Sigmoid colon (tissue), 7 donors: Measurements from ENCODE around the gene GTF3C5. TPM values are rescaled to one million over a fixed set of nuclear protein-coding genes. Genes with fewer than 3 reads are reported as not detected.
A peak's percentile ranks its signal among the peaks of the same experiment; 100 is the strongest.
"Not testable (repeated sequence)": the region's sequence is repeated elsewhere in the genome, so short reads cannot be mapped to it uniquely, and the experiment has no call there.

Source experiments
- DNase-seq: peaks from one replicate; pipeline ENCODE4 v3.0.0-alpha.2; 2019
- H3K27ac ChIP-seq, 4 donors: fragments of 200-600 bp; sonication (generic); one replicate each; pipeline ENCODE4 v1.5.1; 2016 to 2019; ENCODE audit warnings: mild to moderate bottlenecking in 1 of 4
- H3K27me3 ChIP-seq, 3 donors: fragments of 200-600 bp; sonication (generic); one replicate each; pipeline ENCODE4 v1.5.1; 2019; ENCODE audit warnings: mild to moderate bottlenecking in 1 of 3
- H3K36me3 ChIP-seq, 4 donors: fragments of 200-600 bp; sonication (generic); one replicate each; pipeline ENCODE4 v1.5.1; 2016 to 2019
- H3K4me1 ChIP-seq, 4 donors: fragments of 200-600 bp; sonication (generic); one replicate each; pipeline ENCODE4 v1.5.1; 2017 to 2019
- H3K4me3 ChIP-seq, 4 donors: fragments of 200-600 bp; sonication (generic); one replicate each; pipeline ENCODE4 v1.5.1; 2017 to 2019; ENCODE audit warnings: mild to moderate bottlenecking in 2 of 4, moderate library complexity in 1 of 4
- H3K9me3 ChIP-seq, 4 donors: fragments of 200-600 bp in 3 of 4; sonication (generic) in 3 of 4; one replicate each; pipeline versions ENCODE4 v1.5.1 to v1.6.1; 2013 to 2019
- CTCF ChIP-seq, 4 experiments: fragments of 450-650 bp in 3 of 4; fragments of 200-600 bp in 1 of 4; IDR thresholded peaks; one replicate each; pipeline ENCODE4 v1.5.1; 2016 to 2019; ENCODE audit warnings: antibody characterized with exemption in 4 of 4, mild to moderate bottlenecking in 3 of 4, moderate library complexity in 2 of 4
- EP300 ChIP-seq, 4 donors: sonication (generic); formaldehyde crosslinking; IDR thresholded peaks; one replicate each; pipeline ENCODE4 v1.6.1; 2017; ENCODE audit warnings: antibody characterized with exemption in 4 of 4
- POLR2A ChIP-seq, 2 donors: fragments of 450-650 bp; IDR thresholded peaks; one replicate each; pipeline ENCODE4 v1.6.1; 2016; ENCODE audit warnings: antibody characterized with exemption in 2 of 2, mild to moderate bottlenecking in 2 of 2, moderate library complexity in 2 of 2
- POLR2AphosphoS5 ChIP-seq, 4 donors: sonication (generic); formaldehyde crosslinking; IDR thresholded peaks; one replicate each; pipeline ENCODE4 v1.6.1; 2017; ENCODE audit warnings: antibody characterized with exemption in 4 of 4
- WGBS, 2 donors: extraction: QIAGEN DNeasy Blood & Tissue Kit; methylation state at CpG; one replicate each; pipeline ENCODE4 v1.1.7; 2013; 5-methylcytosine and 5-hydroxymethylcytosine counted together
- intact Hi-C: fragments of 100-400 bp; cut with DNase I; formaldehyde crosslinking; loops from one replicate; pipeline ENCODE4 v1.15.1; 2023
- polyA plus RNA-seq, 3 donors: library from polyadenylated mRNA; stranded (reverse); fragments of 200-250 nt; gene quantifications; one replicate each; pipeline ENCODE4 v1.2.3, GENCODE V29; 2013
- total RNA-seq, 4 donors: library from RNA; depleted of rRNA; stranded (reverse); fragments of >200 nt; gene quantifications; one replicate each; pipeline ENCODE4 v1.1.0, GENCODE V29; 2016
- donor health status: healthy with polysubstance abuse.
- donor health status: Bipolar disorder and iron deficiency.
- donor health status: healthy.

GTF3C5 gene
- total and polyA plus RNA-seq, 7 donors, result 25.8 to 52.7 (median 47.1) TPM

- no peaks in the 10 kb centered on the region for H3K36me3 ChIP-seq
- intact Hi-C loops, result loop anchor here (5.0 kb wide), 1 partner anchor 34 kb away; no protein-coding TSS in a partner anchor
- WGBS, 2 donors, result 79 to 80% methylated on average over 11 of the region's 11 CpGs
- H3K4me3 ChIP-seq, result no peak overlapping the region
- no peaks in the 10 kb centered on the region for H3K27me3 ChIP-seq
- no peak for TF ChIP-seq POLR2AphosphoS5 (IDR thresholded peaks at IDR 0.05)
- TF ChIP-seq POLR2A (IDR thresholded peaks at IDR 0.05), result no peak
- no peak for TF ChIP-seq EP300 (IDR thresholded peaks at IDR 0.05)
- no peak for TF ChIP-seq CTCF (IDR thresholded peaks at IDR 0.05)
- no peak overlapping the region for H3K27ac ChIP-seq
- DNase-seq, result no peak
- no peaks in the 10 kb centered on the region for H3K4me1 ChIP-seq
- peaks cover 0 to 2% (median 0%) of the 10 kb centered on the region in 4 donors for H3K9me3 ChIP-seq
These were observed 60.1 kb downstream of the GTF3C5 start for GRCh38 chr9:133090752-133091385.

GRCh38 chr9:133094351-133094750 lies 63.6 kb downstream of the GTF3C5 start:
- H3K9me3 ChIP-seq, H3K4me1 ChIP-seq, DNase-seq, H3K27ac ChIP-seq, H3K27me3 ChIP-seq, H3K4me3 ChIP-seq: not testable (repeated sequence)
- intact Hi-C loops, result loop anchor here (5.0 kb wide), 1 partner anchor 37 kb away; no protein-coding TSS in a partner anchor
- WGBS, 2 donors, result 84 to 89% methylated on average over 4 of the region's 4 CpGs
- H3K36me3 ChIP-seq, result peaks cover 17 to 27% (median 21%) of the 10 kb centered on the region in 4 donors

- Histone ChIP-seq H3K4me1 (no peaks in the 10 kb centered on the region), H3K4me3 (no peak overlapping the region), H3K9me3 (peaks cover 0 to 3% (median 1%) of the 10 kb centered on the region in 4 donors), H3K36me3 (peaks cover 22 to 29% (median 27%) of the 10 kb centered on the region in 4 donors), H3K27ac (no peak overlapping the region), H3K27me3 (no peaks in the 10 kb centered on the region)
- intact Hi-C loops, result loop anchor here (5.0 kb wide), 1 partner anchor 38 kb away; no protein-coding TSS in a partner anchor
- no peak for DNase-seq
- WGBS, 2 donors, result 96 to 97% methylated on average over 3 of the region's 3 CpGs
- TF ChIP-seq POLR2AphosphoS5 (IDR thresholded peaks at IDR 0.05), result no peak
- no peak for TF ChIP-seq EP300 (IDR thresholded peaks at IDR 0.05)
- no peak for TF ChIP-seq POLR2A (IDR thresholded peaks at IDR 0.05)
- TF ChIP-seq CTCF (IDR thresholded peaks at IDR 0.05), result no peak
These were observed 64.1 kb downstream of the GTF3C5 start for GRCh38 chr9:133094842-133095393.

GRCh38 chr9:133098104-133098754 lies 67.4 kb downstream of the GTF3C5 start:
- no peaks in the 10 kb centered on the region for H3K27me3 ChIP-seq
- peaks cover 51 to 59% (median 58%) of the 10 kb centered on the region in 4 donors for H3K36me3 ChIP-seq
- no peak overlapping the region for H3K4me3 ChIP-seq
- no peaks in the 10 kb centered on the region for H3K4me1 ChIP-seq
- no peak for TF ChIP-seq POLR2A (IDR thresholded peaks at IDR 0.05)
- no peak for TF ChIP-seq EP300 (IDR thresholded peaks at IDR 0.05)
- TF ChIP-seq CTCF (IDR thresholded peaks at IDR 0.05), result no peak
- peak in 1 of 4 donors; percentile 3 for TF ChIP-seq POLR2AphosphoS5 (IDR thresholded peaks at IDR 0.05)
- 90 to 97% methylated on average over 16 of the region's 16 CpGs for WGBS, 2 donors
- intact Hi-C loops, result no loop called here
- no peak overlapping the region for H3K27ac ChIP-seq
- peak; percentile 63 for DNase-seq
- H3K9me3 ChIP-seq, result peaks cover 0 to 3% (median 1%) of the 10 kb centered on the region in 4 donors

GRCh38 chr9:133098871-133099270 lies 68.1 kb downstream of the GTF3C5 start:
- Histone ChIP-seq H3K9me3 (peaks cover 0 to 3% (median 1%) of the 10 kb centered on the region in 4 donors), H3K27me3 (no peaks in the 10 kb centered on the region), H3K27ac (no peak overlapping the region), H3K4me1 (no peaks in the 10 kb centered on the region), H3K4me3 (no peak overlapping the region), H3K36me3 (peaks cover 57 to 66% (median 62%) of the 10 kb centered on the region in 4 donors)
- TF ChIP-seq CTCF (IDR thresholded peaks at IDR 0.05) (no peak), POLR2AphosphoS5 (IDR thresholded peaks at IDR 0.05) (no peak), EP300 (IDR thresholded peaks at IDR 0.05) (no peak), POLR2A (IDR thresholded peaks at IDR 0.05) (no peak)
- 91 to 95% methylated on average over 5 of the region's 5 CpGs for WGBS, 2 donors
- intact Hi-C loops, result no loop called here
- no peak for DNase-seq
